ENCODE results near the gene RUNX2. TPM values are rescaled to one million over a fixed set of nuclear protein-coding genes. Genes with fewer than 3 reads are reported as not detected.

The RUNX2 gene
- polyA plus RNA-seq, 1 donor (not counting 4 experiments of a cell fraction or from before 2014, with no cell fraction given): 1.4 TPM

DNA sequence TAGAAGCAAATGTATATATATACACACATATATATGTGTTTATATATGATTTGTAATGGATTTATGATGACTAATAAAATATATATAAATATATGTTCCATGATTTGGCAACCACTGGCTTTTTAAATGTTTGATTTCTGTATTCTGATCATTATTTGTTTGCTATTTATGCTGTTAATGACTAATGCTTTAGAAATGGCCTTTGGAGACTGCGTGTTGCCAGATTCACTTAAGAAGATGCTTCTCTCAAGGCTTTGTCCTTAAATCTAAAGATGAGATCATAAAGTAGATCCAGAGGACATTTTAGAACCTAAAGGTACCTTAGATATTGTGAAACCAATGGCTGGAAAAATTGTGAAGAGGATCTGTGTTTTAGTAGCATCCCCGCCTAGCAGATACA lies 165.6 kb downstream of the RUNX2 start:
- no peak for TF ChIP-seq EZH2 (IDR thresholded peaks at IDR 0.05; ENCODE audit: low read length)
- Histone ChIP-seq H3K27ac (ENCODE audit: control insufficient read depth, insufficient read depth, low read length) (no peak overlapping the region), H3K9me1 (ENCODE audit: control insufficient read depth, extremely low read depth, insufficient read depth, low read length) (no peaks in the 10 kb centered on the region), H2AFZ (ENCODE audit: control insufficient read depth, low read length) (no peak overlapping the region), H3K4me3 (ENCODE audit: control insufficient read depth in 2 of 3, extremely low read depth in 1 of 3, insufficient read depth in 2 of 3, low read depth in 1 of 3, low read length in 3 of 3) (no peak overlapping the region), H3K4me1 (ENCODE audit: control insufficient read depth, extremely low read depth, insufficient read depth, low read length) (no peaks in the 10 kb centered on the region), H3K9ac (ENCODE audit: control insufficient read depth, extremely low read depth, insufficient read depth, low read length) (no peak overlapping the region), H3K27me3 (ENCODE audit: control insufficient read depth, extremely low read depth, insufficient read depth, low read length) (no peaks in the 10 kb centered on the region), H3K4me2 (ENCODE audit: control insufficient read depth, extremely low read depth, insufficient read depth, low read depth, low read length) (no peak overlapping the region), H3K9me3 (ENCODE audit: control insufficient read depth, low read depth, low read length) (no peaks in the 10 kb centered on the region), H3K36me3 (ENCODE audit: control insufficient read depth in 2 of 2, extremely low read depth in 1 of 2, insufficient read depth in 2 of 2, low read length in 2 of 2) (no peaks in the 10 kb centered on the region), H3K79me2 (ENCODE audit: control insufficient read depth, insufficient read depth, low read length) (no peaks in the 10 kb centered on the region), H4K20me1 (ENCODE audit: control insufficient read depth, extremely low read depth, insufficient read depth, low read length) (no peaks in the 10 kb centered on the region)
- dilution Hi-C loops (cut with MboI; ENCODE audit: extremely low pct_ligation_motif_present, low sequenced_read_pairs): no loop called here
- FAIRE-seq (no peak), DNase-seq (ENCODE audit: low read depth, low spot score) (no peak)

DNA sequence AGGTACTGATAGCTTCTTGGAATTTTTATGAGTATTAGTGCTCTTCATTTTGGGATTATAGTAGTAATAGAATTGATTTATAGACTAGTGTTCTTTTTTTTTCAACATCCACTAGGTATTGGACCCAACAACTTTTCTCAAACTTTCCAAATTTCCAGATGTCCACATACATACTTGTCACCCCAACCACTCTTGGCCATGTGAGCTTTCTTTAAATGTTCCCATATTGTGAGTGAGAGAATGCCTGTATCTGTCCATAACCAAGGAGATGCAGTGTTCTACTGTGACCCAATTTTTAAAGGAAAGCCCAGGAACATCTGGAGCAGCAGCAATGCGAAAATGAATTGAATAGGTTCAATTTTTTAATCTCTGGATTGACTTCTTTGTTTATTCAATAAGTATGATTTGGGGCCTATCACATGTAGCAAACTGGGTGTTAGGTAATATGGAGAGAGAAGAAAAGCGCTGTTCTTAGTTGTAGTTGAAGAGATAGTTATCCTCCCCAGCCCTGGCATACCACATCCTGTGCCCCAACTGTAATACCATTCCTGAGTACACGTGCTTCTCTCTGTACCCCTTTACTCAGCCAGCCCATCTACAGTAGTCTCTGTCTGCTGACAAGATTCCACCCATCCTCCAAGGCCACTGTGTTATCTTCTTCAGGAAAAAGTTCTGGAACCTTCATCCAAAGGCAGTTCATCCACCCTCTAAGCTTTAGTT lies 166.4 kb downstream of the RUNX2 start:
- dilution Hi-C loops (cut with MboI; ENCODE audit: extremely low pct_ligation_motif_present, low sequenced_read_pairs): no loop called here
- FAIRE-seq: no peak
- no peaks in the 10 kb centered on the region for H3K9me1 ChIP-seq (ENCODE audit: control insufficient read depth, extremely low read depth, insufficient read depth, low read length)

More for the DNA sequence above, 166.4 kb downstream of the RUNX2 start:
- no peaks in the 10 kb centered on the region for H3K27me3 ChIP-seq (ENCODE audit: control insufficient read depth, extremely low read depth, insufficient read depth, low read length)
- H2AFZ ChIP-seq (ENCODE audit: control insufficient read depth, low read length): no peak overlapping the region
- no peaks in the 10 kb centered on the region for H3K79me2 ChIP-seq (ENCODE audit: control insufficient read depth, insufficient read depth, low read length)
- no peak for TF ChIP-seq EZH2 (IDR thresholded peaks at IDR 0.05; ENCODE audit: low read length)
- TF ChIP-seq, protein P1, sequence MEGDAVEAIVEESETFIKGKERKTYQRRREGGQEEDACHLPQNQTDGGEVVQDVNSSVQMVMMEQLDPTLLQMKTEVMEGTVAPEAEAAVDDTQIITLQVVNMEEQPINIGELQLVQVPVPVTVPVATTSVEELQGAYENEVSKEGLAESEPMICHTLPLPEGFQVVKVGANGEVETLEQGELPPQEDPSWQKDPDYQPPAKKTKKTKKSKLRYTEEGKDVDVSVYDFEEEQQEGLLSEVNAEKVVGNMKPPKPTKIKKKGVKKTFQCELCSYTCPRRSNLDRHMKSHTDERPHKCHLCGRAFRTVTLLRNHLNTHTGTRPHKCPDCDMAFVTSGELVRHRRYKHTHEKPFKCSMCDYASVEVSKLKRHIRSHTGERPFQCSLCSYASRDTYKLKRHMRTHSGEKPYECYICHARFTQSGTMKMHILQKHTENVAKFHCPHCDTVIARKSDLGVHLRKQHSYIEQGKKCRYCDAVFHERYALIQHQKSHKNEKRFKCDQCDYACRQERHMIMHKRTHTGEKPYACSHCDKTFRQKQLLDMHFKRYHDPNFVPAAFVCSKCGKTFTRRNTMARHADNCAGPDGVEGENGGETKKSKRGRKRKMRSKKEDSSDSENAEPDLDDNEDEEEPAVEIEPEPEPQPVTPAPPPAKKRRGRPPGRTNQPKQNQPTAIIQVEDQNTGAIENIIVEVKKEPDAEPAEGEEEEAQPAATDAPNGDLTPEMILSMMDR (optimal IDR thresholded peaks at IDR 0.05 in 1 of 3, IDR thresholded peaks at IDR 0.05 in 1 of 3, conservative IDR thresholded peaks at IDR 0.05 in 1 of 3; ENCODE audit: extremely low read depth in 1 of 3, insufficient read depth in 2 of 3, low read length in 3 of 3): no peak
- H3K9me3 ChIP-seq (ENCODE audit: control insufficient read depth, low read depth, low read length): no peaks in the 10 kb centered on the region
- no peak overlapping the region for H3K4me3 ChIP-seq (ENCODE audit: control insufficient read depth in 2 of 3, extremely low read depth in 1 of 3, insufficient read depth in 2 of 3, low read depth in 1 of 3, low read length in 3 of 3)
- no peak for DNase-seq (ENCODE audit: low read depth, low spot score)
- no peak overlapping the region for H3K4me2 ChIP-seq (ENCODE audit: control insufficient read depth, extremely low read depth, insufficient read depth, low read depth, low read length)
- no peak overlapping the region for H3K9ac ChIP-seq (ENCODE audit: control insufficient read depth, extremely low read depth, insufficient read depth, low read length)
- H3K4me1 ChIP-seq (ENCODE audit: control insufficient read depth, extremely low read depth, insufficient read depth, low read length): no peaks in the 10 kb centered on the region
- no peaks in the 10 kb centered on the region for H3K36me3 ChIP-seq (ENCODE audit: control insufficient read depth in 2 of 2, extremely low read depth in 1 of 2, insufficient read depth in 2 of 2, low read length in 2 of 2)
- no peaks in the 10 kb centered on the region for H4K20me1 ChIP-seq (ENCODE audit: control insufficient read depth, extremely low read depth, insufficient read depth, low read length)
- no peak overlapping the region for H3K27ac ChIP-seq (ENCODE audit: control insufficient read depth, insufficient read depth, low read length)
